Sciatic nerve (tissue), 2 donors: ENCODE results near the gene METTL26. TPM values are rescaled to one million over a fixed set of nuclear protein-coding genes. Genes with fewer than 3 reads are reported as not detected.

Experiments used
- ATAC-seq: fragments of 200-7000 bp; cut with Tn5 transposase; one replicate; pipeline ENCODE4 v1.9.1; 2020; ENCODE audit warnings: mild to moderate bottlenecking, moderate library complexity
- DNase-seq: peaks from one replicate; pipeline ENCODE4 v3.0.0-alpha.2; 2020; ENCODE audit warnings: low spot score
- intact Hi-C: fragments of 100-400 bp; cut with DNase I; formaldehyde crosslinking; loops from one replicate; pipeline ENCODE4 v1.14.2; 2022
- total RNA-seq: library from RNA; stranded (reverse); fragmentation: NEBNext Ultra II Directional; extraction: Animal tissue kit (Norgen Biotek cat#: 25700); gene quantifications from one replicate; pipeline ENCODE4 v1.2.1, GENCODE V29; 2021
- donor health status: DM: no; HTN: no; CAD: no.
- donor health status: DM: no; HTN: no; CAD: no.

Gene METTL26
- total RNA-seq, result 54.1 TPM

DNA sequence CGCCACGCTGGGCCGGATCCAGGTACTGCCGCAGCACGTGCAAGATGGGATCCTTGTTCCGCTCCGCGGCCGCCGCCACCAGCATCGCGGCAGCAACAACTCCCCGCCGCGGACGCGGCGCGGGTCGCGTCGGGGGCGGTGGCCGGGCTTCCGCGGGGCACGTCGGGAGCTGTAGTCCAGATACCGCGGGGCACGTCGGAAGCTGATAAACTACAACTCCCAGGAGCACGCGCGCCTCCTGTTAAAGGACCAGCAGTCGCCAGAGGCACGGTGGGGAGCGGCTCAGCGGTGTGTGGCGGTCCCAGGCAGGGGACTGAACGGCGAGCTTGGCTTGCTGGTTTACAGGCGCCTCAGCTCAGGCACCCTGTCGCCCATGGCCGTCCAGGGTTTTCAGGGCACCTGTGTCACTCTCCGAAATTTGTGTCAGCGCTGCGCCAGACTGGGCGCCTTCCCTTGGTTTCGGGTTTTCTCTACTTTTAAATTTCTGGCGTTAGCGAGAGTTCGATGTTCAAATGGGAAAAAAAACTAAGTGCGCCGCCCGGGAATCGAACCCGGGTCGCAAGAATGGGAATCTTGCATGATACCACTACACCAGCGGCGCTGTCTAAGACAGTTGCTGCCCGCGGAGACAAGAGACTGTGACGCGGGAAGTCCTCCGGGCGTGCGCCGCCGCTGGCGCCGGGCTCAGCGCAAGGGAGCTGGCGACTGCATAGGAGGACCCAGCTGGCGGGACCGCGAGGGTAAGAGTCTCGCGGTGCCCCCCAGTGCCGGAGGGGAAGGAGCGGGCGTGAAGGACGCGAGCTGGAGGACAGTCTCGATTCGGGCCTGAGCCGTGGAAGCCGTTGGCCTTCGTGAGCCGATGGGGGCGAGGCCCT, at the start of gene METTL26:
METTL26 (minus strand) TSS at position 100 of the 875 bp plus-strand sequence; CDS start at position 85, 15 bp downstream.
- intact Hi-C loops, result no loop called here
- DNase-seq (peak; percentile 97), ATAC-seq (peak; percentile 93)

DNA sequence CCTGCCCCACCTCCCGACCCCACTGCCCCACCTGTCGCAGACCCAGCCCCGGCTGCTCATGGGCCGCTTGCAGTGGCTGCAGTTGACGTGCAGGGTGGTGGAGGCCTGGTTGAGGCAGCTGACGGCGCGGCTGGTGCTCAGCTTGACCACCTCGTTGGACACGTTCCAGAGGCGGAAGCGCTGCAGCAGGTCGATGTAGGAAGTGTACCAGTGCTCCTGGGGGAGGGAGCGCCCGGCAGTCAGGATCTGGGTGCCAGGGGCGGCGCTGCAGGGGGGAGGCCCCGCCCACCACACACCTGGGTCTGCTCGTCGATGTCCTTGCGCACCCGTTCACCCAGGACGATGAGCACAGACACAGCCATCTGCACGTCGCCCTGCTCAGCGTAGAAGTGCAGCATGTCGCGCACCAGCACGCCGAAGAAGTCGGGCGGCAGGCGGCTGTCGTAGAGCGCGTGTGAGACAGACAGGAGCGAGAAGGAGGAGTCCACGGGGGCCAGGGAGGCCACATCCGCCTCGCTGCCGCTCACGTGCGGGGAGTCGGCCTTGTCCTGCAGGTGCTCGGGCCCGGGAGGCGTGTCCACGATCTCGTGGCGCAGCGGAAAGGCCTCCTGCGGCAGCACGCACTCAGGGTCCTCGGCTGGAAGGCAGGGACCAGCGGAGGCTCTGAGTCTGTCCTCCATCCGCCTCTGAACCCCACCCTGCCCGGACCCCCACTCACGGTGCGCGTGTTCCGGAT, 49.0 kb upstream of the METTL26 start:
- DNase-seq, result no peak

DNA sequence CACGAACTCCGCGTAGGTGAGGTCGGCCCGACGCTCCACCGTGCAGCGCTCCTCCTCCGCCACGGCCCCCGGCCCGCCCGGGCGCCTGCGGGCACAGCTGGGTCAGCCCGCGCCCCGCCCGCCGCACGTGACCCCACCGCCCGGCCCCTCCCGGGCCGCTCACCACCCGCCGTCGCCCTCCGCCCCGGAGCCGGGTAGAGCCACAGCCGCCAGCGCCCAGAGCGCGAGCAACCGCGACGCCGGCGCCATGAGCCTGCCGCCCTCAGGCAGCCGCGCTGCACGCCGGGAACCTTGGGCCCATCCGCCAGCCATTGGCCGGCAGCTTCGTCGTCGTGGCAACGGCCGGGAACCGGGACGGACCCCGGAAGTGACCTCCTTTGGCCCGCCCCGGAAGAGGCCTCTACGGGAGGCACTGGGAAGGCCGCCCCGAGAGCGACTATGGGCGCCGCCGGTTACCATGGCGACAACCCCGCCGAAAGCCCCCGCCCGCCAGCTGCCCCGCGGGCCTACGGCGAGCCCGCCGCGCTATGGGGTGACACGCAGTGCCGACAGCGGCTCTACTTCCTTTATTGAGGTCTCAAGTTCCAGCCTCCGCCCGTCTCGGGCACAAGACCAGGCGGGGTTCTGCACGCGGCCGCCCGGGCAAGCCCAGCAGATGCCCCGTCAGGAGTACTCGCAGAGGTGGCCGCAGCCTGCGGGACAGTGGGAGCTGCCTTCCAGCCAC, 48.1 kb upstream of the METTL26 start, which contains the start of gene JMJD8:
JMJD8 (minus strand) TSS at position 264 of the 724 bp plus-strand sequence; CDS start at position 249, 15 bp downstream.
- DNase-seq, result peak; percentile 99
- intact Hi-C loops, result no loop called here
- ATAC-seq, result peak; percentile 84

More for the DNA sequence above, 49.0 kb upstream of the METTL26 start:
- intact Hi-C loops, result no loop called here
- ATAC-seq, result no peak

DNA sequence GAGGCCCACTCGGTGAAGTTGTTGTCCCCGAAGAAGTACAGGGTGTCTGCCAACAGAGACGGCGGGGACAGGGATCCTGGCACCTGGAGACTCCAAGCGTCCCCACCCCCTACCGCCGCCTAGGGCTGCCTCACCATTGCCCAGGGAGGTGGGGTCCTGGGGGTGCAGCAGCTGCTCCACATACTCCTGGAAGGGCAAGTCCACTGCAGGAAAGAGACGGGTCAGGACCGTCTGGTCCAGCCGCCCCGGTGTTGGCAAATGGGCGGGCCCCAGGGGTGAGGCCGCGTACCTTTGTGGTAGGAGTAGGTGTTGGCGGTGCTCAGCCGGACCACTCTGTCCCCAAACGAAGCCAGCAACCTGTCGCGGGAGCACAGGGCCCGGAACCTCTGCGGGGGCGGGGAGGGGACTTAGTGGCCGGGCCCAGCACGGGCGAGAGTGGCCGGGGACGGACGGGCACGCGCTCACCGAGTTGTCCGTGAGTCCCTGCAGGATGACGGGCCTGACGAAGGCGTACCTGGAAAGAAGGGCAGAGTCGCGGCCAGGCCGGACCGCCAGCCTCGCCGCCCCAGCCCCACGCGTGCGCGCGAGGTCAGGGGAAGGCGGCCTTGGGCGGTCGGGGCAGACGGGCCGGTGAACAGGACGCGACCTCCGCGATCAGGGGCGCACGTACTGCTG, 47.4 kb upstream of the METTL26 start:
- intact Hi-C loops, result no loop called here
- no peak for ATAC-seq
- no peak for DNase-seq

DNA sequence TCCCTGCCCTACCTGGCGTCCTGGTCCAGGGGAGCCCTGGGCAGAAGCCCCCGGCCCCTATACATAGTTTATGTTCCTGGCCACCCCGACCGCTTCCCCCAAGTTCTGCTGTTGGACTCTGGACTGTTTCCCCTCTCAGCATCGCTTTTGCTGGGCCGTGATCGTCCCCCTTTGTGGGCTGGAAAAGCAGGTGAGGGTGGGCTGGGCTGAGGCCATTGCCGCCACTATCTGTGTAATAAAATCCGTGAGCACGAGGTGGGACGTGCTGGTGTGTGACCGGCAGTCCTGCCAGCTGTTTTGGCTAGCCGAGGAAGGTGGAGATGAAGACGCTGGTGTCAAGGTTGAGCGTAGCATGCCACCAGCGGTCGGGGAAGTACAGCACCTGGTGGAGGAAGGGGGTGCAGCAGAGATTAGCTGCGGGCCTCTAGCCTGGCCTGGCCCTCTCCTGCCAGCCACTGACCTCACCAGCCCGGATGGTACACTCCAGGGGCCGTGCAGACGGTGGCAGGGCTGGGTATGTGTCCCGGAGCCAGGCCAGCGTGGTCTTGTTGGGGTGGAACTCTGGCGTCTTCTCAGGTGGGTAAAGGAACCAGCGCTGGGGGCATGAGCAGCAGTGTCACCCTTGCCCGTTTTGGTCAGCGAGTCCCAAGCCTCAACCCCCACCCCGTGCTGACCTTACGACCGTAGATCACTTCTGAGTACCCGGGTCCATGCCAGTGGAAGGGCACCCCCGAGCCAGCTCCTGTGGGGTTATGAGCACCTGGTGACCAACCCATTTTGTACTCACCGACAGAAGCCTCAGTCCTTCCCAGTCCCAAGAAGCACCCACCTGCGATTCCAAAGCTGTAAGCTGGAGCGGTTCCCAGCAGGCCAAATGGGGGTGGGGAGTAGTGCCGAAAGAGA, 46.6 kb upstream of the METTL26 start:
- ATAC-seq, result no peak
- intact Hi-C loops, result no loop called here
- no peak for DNase-seq

DNA sequence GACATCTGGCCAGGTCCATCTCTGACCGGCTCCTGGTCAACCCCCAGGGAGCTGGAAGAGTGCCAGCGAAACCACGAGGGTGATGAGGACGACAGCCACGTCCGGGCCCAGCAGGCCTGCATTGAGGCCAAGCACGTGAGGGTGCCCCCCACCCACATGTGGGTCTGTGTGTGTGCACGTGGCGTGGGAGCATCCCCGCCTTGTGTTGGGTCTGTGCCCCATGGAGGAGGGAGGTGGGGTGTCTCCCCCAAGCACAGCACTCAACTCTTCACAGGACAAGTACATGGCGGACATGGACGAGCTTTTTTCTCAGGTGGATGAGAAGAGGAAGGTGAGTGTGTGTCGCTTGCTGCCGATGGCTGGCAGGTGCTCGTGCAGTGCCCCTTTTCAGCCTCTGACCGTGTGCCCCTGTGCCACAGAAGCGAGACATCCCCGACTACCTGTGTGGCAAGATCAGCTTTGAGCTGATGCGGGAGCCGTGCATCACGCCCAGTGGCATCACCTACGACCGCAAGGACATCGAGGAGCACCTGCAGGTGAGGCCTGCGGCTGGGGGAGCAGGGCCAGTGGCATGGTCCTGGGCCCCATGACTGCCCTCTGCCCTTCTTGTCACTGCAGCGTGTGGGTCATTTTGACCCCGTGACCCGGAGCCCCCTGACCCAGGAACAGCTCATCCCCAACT, 45.8 kb upstream of the METTL26 start:
- ATAC-seq (no peak), DNase-seq (no peak)
- intact Hi-C loops, result no loop called here

DNA sequence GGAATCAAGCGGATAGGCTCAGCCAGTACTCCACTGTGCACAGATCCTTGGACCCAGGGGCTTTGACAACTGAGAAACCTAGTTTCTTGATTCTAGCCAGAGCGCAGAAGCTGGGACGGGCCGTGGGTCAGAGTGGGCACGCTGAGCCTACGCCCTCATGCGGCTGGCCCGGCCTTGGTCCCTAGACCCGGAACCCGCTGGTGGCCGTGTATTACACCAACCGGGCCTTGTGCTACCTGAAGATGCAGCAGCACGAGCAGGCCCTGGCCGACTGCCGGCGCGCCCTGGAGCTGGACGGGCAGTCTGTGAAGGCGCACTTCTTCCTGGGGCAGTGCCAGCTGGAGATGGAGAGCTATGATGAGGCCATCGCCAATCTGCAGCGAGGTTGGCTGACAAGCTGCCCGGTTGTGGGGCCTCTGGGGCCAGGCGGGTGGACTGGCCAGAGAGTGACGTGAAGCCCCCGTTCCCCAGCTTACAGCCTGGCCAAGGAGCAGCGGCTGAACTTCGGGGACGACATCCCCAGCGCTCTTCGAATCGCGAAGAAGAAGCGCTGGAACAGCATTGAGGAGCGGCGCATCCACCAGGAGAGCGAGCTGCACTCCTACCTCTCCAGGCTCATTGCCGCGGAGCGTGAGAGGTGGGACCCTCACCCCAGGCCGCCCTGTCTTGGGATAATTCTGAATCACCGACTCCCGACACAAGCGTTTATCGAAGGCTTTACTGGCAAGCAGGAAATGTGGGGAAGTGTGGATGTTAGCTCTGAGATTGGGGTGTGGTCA, 45.1 kb upstream of the METTL26 start:
- intact Hi-C loops, result no loop called here
- ATAC-seq (no peak), DNase-seq (no peak)

DNA sequence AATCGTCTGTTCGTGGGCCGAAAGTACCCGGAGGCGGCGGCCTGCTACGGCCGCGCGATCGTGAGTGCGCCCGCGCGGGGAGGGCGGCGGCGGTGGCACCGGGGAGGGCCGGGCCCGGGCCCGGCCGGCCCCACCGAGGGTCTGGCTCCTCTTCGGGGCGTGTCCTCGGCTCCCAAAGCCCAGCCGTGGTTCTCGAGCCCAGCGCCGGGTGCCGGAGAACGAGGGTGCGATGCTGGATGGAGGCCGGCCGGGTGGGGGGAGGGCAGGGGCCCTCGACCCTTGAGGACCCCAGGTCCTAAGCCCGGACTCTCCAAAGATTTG, 44.5 kb upstream of the METTL26 start:
- ATAC-seq (no peak), DNase-seq (no peak)
- intact Hi-C loops, result no loop called here

DNA sequence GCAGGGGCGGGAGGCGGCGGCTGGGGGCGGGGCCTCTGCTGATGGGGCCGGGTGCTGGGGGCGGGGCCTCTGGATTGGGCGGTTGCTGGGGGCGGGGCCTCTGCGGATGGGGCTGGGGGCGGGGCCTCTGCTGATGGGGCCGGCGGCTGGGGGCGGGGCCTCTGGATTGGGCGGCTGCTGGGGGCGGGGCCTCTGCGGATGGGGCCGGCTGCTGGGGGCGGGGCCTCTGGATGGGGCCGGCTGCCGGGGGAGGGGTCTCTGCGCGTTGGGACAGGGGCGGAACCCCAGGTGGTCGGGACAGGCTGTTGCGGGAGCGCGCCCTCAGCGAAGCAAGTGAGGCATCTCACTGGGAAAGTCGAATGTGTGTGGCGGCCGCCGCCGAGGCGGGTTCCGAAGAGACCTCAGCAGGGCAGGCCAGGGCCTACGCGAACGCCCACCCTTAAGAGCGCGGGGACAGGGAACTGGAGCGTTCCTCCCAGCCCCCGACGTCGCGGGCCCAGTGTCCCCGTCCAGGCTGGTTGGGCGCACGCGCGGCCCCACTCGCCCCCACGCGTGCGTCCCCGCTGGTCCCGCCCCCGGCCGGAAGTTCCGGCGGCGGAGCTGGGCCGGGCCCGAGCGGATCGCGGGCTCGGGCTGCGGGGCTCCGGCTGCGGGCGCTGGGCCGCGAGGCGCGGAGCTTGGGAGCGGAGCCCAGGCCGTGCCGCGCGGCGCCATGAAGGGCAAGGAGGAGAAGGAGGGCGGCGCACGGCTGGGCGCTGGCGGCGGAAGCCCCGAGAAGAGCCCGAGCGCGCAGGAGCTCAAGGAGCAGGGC, 43.9 kb upstream of the METTL26 start, which contains the start of gene STUB1:
STUB1 (plus strand) TSS at position 597 of the 811 bp plus-strand sequence; CDS start at position 713, 116 bp downstream.
- ATAC-seq (peak; percentile 74), DNase-seq (peak; percentile 95)
- intact Hi-C loops, result no loop called here

DNA sequence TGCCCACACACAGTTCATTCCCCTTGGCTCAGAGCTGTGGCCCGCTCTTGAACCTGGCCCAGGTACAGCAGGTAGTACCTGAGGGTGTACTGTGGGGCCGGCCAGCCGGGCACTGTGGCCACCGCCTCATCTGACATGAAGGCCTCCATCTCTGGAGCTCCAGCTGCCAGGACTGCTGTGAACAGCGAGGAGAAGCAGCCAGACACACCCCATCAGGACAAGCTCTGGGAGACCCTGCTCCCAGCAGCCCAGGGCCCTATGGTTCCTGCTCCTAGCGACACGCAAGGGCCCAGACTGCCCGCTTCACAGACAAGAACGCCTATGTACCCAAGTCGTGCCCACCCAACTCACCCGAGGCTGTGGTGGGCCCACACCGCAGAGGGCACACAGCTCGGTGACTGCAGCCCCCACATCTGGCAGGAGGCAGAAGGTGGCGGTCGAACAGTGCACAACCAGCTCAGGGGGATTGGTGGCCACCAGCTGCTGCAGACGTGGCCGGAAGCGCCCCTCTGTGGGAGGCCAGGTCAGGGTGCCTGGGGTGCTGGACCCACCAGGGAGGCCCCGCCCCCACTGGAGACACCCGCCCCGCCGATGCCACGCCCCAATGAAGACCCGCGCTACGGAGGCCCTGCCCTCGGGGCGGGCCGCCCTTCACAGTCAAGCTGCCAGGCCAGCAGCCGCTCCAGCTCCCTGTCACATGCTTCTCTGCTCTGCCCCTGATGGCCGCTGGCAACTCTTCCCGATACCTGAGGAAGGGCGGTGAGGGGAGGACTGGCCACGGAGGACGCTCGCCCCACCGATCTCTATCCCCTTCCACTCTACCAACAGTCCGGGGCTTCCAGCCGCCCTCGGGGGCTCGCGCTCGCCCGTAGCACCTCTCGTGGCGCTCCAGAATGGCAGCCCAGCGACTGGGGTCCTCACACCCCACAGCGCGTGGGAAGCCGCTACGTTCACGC, 43.0 kb upstream of the METTL26 start:
- ATAC-seq, result peak; percentile 56
- intact Hi-C loops, result no loop called here
- peak; percentile 88 for DNase-seq

DNA sequence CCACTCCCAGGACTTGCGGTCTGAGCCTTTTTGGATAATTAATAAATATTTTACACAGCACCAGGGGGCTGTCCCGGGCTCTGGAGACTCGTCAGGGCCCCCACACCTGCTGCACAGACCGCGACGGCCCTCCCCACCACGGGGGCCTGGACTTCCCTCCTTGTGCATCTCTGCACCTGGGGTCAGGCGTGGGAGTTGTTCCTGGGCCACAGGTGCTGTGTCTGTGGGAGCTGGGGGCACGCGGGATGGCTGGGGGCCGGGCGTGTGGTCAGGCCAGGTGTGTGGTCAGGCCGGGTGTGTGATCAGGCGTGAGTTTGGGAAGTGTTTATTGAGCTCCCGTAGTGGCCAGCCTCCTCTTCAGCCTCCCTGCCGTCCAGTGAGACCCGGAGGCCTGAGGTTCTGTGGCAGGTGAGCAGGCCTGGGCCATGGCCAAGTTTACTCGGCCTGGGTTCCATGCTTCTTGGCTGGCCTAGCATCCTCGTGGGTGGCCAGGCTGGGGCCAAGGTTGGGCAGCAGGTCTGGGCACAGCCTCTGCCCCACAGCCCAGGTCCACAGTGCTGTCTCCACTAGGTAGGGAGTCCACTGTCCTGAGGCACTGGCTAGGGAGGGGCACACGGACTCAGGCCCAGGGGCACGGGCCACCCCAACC, 42.2 kb upstream of the METTL26 start:
- DNase-seq, result no peak
- peak; percentile 0 for ATAC-seq
- intact Hi-C loops, result no loop called here

DNA sequence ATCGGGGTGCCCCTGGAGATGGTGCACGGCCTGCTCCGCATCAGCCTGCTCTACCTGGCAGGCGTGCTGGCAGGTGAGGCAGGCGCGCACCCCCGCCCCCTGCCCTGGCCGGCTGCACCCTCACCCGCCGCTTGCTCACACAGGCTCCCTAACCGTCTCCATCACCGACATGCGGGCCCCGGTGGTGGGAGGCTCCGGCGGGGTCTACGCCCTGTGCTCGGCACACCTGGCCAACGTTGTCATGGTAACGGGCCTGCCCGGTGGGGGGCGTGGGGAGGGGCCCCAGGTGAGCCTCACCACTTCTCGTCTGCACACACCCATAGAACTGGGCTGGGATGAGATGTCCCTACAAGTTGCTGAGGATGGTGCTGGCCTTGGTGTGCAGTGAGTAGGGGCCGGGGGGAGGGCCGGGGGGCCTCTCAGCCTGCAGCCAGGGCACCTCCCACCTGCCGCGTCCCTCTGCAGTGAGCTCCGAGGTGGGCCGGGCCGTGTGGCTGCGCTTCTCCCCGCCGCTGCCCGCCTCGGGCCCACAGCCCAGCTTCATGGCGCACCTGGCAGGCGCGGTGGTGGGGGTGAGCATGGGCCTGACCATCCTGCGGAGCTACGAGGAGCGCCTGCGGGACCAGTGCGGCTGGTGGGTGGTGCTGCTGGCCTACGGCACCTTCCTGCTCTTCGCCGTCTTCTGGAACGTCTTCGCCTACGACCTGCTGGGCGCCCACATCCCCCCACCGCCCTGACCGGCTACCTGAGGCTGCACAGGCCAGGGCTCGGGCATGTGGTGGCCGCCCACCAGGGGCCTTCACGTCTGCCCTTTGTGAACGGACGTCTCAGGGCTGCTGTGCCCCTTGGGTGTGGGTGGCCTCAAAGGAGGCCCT, 41.4 kb upstream of the METTL26 start:
- DNase-seq (no peak), ATAC-seq (no peak)
- intact Hi-C loops, result no loop called here

DNA sequence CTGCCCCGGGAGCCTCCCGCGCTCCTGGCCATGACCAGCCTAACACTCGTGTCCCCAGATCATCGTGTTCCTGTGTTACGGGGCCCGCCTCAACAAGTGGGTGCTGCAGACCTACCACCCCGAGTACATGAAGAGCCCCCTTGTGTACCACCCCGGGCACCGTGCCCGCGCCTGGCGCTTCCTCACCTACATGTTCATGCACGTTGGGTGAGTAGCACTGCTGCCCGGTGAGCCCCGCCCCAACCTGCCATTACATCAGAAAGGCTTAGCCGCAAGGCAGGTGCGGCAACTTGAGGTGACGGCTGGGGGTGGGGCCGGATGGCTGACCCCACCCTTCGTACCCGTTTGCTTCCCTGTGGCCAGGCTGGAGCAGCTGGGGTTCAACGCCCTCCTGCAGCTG, 40.8 kb upstream of the METTL26 start:
- DNase-seq (no peak), ATAC-seq (no peak)
- intact Hi-C loops, result no loop called here

DNA sequence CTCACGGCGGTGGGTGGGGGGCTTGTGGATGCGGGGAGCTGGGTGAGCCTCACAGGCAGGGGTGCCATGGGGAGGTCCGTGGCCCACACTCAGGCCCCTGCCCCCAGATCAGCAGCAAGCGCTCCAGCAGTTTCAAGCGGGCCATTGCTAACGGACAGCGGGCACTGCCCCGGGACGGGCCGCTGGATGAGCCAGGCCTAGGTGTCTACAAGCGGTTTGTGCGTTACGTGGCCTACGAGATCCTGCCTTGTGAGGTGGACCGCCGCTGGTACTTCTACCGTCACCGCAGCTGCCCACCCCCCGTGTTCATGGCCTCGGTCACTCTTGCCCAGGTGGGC, 40.4 kb upstream of the METTL26 start:
- DNase-seq, result no peak
- no peak for ATAC-seq
- intact Hi-C loops, result no loop called here
